Stimulated activated CD8-positive, alpha-beta memory T cell treated with anti-CD3 and anti-CD28 coated beads, Interleukin-4, amount 100 ng/mL, for 48 hours (primary cell): ENCODE measurements around the gene TYMP.
A peak's percentile ranks its signal among the peaks of the same experiment; 100 is the strongest.

Experiments used
- DNase-seq: peaks from one replicate; pipeline ENCODE4 v3.0.0-alpha.2; 2020

TYMP gene

GRCh38 chr22:50482107-50483074 is 47.4 kb downstream of the TYMP start:
- DNase-seq = no peak

- peak; percentile 78 for DNase-seq
Measured at GRCh38 chr22:50481440-50482106, 48.2 kb downstream of the TYMP start, which contains the start of gene ADM2. Gene ADM2 (plus strand): TSS chr22:50481543. CDS start chr22:50481848, 305 bp downstream.

GRCh38 chr22:50481045-50481439 is 48.8 kb downstream of the TYMP start:
- DNase-seq = no peak

GRCh38 chr22:50479721-50480120 is 50.1 kb downstream of the TYMP start:
- DNase-seq = no peak

GRCh38 chr22:50477923-50478322 is 51.9 kb downstream of the TYMP start:
- no peak for DNase-seq

- no peak for DNase-seq
Measured at GRCh38 chr22:50476868-50477267, 52.9 kb downstream of the TYMP start.
